Neutrophil (primary cell): ENCODE data around the gene FRMPD2.

ENCODE experiments used
- H3K27ac ChIP-seq: fragments of 200-600 bp; sonication (generic); 2 replicates; pipeline ENCODE4 v1.5.1; 2016; ENCODE audit warnings: mild to moderate bottlenecking, moderate library complexity
- H3K27me3 ChIP-seq: fragments of 200-600 bp; sonication (generic); 2 replicates; pipeline ENCODE4 v1.6.0; 2016; ENCODE audit warnings: mild to moderate bottlenecking
- H3K36me3 ChIP-seq: fragments of 200-600 bp; sonication (generic); 2 replicates; pipeline ENCODE4 v1.5.1; 2017
- H3K4me1 ChIP-seq, 2 experiments: fragments of 200-600 bp in 1 of 2; sonication (generic) in 1 of 2; 1 replicate in 1 of 2; 2 replicates in 1 of 2; pipeline versions ENCODE4 v1.5.1 to v1.6.1; 2013 to 2016; ENCODE audit warnings: low read depth in 1 of 2, low read length in 1 of 2, mild to moderate bottlenecking in 1 of 2, moderate library complexity in 1 of 2; ENCODE audit not compliant: control insufficient read depth in 1 of 2, insufficient read depth in 1 of 2
- H3K4me3 ChIP-seq, 2 experiments: fragments of 200-600 bp in 1 of 2; sonication (generic) in 1 of 2; 1 replicate in 1 of 2; 2 replicates in 1 of 2; pipeline ENCODE4 v1.5.1; 2013 to 2016; ENCODE audit warnings: low read depth in 1 of 2, low read length in 1 of 2, mild to moderate bottlenecking in 1 of 2, moderate library complexity in 1 of 2
- H3K9me3 ChIP-seq: fragments of 200-600 bp; sonication (generic); 2 replicates; pipeline ENCODE4 v1.5.1; 2016
- TF ChIP-seq, protein P1 (sequence below): fragments of 200-600 bp; sonication (generic); IDR thresholded peaks from 2 replicates; pipeline ENCODE4 v1.5.1; 2016; ENCODE audit warnings: antibody characterized with exemption

Gene FRMPD2

DNA sequence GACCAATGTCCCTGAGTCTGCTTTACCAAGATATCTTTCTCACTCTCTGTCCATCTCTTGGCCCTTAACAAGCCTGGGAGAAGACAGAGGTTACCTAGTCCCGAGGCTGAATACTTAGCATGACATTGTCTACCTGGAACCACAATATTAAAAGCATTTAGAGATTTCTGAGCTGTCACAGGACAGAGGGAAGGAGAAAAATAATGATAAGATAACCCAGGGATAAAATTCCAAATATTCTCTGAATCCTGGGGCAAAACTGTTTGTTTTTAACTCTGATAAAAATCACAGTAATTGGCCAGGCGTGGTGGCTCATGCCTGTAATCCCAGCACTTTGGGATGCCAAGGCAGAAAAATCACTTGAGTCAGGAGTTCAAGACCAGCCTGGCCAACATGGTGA lies 19.9 kb upstream of the FRMPD2 start:
- no peak overlapping the region for H3K4me3 ChIP-seq
- H3K4me1 ChIP-seq, result no peaks in the 10 kb centered on the region
- TF ChIP-seq, protein P1, sequence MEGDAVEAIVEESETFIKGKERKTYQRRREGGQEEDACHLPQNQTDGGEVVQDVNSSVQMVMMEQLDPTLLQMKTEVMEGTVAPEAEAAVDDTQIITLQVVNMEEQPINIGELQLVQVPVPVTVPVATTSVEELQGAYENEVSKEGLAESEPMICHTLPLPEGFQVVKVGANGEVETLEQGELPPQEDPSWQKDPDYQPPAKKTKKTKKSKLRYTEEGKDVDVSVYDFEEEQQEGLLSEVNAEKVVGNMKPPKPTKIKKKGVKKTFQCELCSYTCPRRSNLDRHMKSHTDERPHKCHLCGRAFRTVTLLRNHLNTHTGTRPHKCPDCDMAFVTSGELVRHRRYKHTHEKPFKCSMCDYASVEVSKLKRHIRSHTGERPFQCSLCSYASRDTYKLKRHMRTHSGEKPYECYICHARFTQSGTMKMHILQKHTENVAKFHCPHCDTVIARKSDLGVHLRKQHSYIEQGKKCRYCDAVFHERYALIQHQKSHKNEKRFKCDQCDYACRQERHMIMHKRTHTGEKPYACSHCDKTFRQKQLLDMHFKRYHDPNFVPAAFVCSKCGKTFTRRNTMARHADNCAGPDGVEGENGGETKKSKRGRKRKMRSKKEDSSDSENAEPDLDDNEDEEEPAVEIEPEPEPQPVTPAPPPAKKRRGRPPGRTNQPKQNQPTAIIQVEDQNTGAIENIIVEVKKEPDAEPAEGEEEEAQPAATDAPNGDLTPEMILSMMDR, result no peak
- H3K9me3 ChIP-seq, result no peaks in the 10 kb centered on the region
- H3K27ac ChIP-seq, result no peak overlapping the region
- no peaks in the 10 kb centered on the region for H3K36me3 ChIP-seq
- peaks cover 4% of the 10 kb centered on the region for H3K27me3 ChIP-seq

DNA sequence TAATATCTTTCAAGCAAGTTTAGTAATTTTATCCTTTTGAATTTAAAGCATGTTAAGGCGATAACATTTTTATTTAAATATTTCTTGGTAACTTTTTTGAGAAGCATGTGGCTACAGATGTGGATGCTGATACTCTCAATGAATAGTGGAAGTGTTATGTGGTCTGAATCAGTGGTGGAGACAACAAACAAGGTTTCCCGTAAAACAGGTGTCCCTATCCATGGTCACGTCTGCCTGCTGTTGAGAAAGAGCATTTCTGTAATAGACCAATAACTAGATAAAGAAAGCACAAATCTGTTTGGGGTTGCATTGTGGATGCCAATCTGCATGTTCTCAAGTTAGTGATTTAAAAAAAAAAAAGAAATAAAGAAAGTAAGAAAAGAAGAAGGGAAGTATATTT lies 18.1 kb upstream of the FRMPD2 start:
- no peak overlapping the region for H3K27ac ChIP-seq
- H3K27me3 ChIP-seq, result no peaks in the 10 kb centered on the region
- TF ChIP-seq, protein P1, result no peak
- H3K4me1 ChIP-seq, result no peaks in the 10 kb centered on the region
- no peak overlapping the region for H3K4me3 ChIP-seq
- H3K9me3 ChIP-seq, result no peaks in the 10 kb centered on the region
- no peaks in the 10 kb centered on the region for H3K36me3 ChIP-seq

DNA sequence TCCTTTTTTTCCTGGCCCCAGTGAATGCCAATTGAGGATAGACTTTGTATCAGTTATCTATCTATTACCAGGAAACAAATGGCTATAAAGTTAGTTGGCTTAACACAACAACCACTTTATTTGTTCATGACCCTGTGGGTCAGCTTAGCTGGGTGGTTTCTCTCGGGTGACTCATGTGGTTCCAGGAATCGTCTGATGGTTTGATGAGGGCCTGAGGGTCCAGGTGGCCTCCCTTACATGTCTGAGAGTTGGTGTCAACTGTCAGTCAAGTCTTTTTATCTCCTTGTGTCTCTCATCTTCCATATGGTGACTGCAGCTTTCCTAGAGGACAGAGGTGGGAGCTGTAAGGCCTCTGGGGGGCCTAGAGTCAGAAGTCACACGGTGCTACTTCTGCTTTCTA lies 16.7 kb upstream of the FRMPD2 start:
- H3K4me3 ChIP-seq, result no peak overlapping the region
- H3K4me1 ChIP-seq, result no peaks in the 10 kb centered on the region
- TF ChIP-seq, protein P1, result no peak
- no peaks in the 10 kb centered on the region for H3K36me3 ChIP-seq
- H3K27ac ChIP-seq, result no peak overlapping the region
- H3K27me3 ChIP-seq, result no peaks in the 10 kb centered on the region
- no peaks in the 10 kb centered on the region for H3K9me3 ChIP-seq

DNA sequence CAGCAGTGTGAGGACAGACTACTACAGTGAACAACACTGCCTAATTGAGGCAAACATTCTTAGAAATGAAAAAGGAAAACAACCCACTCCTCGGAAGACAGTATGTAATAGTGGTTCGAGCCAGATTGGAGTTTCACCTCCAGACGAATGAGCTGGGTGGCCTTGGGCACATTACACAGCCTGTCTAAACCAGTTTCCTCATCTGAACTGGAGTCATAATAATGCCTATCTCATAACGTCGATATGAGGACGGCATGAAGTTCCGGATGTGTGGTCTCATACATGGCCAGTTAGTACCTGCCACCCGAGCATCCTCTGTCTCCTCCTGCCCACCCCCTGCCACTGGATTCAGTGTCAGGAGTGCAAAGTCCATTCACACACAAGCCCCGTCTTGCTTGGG lies 15.8 kb upstream of the FRMPD2 start:
- no peak overlapping the region for H3K27ac ChIP-seq
- H3K4me1 ChIP-seq, result no peaks in the 10 kb centered on the region
- no peaks in the 10 kb centered on the region for H3K27me3 ChIP-seq
- no peaks in the 10 kb centered on the region for H3K9me3 ChIP-seq
- no peak overlapping the region for H3K4me3 ChIP-seq
- no peaks in the 10 kb centered on the region for H3K36me3 ChIP-seq
- TF ChIP-seq, protein P1, result no peak

DNA sequence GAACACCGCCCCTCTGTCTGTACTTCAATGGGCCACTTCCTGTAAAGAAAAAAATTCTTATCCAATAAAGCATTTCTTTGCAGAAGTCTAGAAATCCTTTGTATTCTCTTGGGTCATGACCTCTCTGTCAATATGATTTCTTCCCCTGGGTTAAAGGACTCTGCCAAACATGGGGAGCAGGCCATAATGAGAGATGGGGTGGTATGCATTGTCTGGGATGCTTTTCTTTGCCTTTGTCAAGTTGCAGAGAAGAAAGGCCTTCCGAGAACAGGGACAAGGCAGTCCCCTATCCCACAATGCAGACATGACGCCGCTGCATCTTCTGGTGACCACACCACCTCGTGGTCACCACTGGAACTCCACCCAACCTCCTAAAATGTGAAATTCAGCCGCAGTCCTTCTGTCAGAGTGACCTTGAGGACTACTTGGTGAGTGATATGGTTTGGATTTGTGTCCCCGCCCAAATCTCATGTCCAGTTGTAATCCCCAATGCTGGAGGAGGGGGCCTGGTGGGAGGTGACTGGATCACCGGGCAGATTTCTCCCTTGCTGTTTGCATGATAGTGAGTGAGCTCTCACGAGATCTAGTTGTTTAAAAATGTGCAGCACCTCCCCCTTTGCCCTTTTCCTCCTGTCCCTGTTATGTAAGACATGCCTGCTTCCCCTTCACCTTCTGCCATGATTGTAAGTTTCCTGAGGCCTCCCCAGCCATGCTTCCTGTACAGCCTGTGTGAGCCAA lies 15.2 kb upstream of the FRMPD2 start:
- Histone ChIP-seq H3K27me3 (no peaks in the 10 kb centered on the region), H3K27ac (no peak overlapping the region), H3K4me3 (no peak overlapping the region), H3K9me3 (no peaks in the 10 kb centered on the region), H3K36me3 (no peaks in the 10 kb centered on the region), H3K4me1 (no peaks in the 10 kb centered on the region)
- TF ChIP-seq, protein P1, result peak; percentile 69
